Measurements from ENCODE around the gene SCMH1. TPM values are rescaled to one million over a fixed set of nuclear protein-coding genes. Genes with fewer than 3 reads are reported as not detected.

SCMH1 gene
- total RNA-seq, 1 donor from 2014 or later = 28.0 TPM

DNA sequence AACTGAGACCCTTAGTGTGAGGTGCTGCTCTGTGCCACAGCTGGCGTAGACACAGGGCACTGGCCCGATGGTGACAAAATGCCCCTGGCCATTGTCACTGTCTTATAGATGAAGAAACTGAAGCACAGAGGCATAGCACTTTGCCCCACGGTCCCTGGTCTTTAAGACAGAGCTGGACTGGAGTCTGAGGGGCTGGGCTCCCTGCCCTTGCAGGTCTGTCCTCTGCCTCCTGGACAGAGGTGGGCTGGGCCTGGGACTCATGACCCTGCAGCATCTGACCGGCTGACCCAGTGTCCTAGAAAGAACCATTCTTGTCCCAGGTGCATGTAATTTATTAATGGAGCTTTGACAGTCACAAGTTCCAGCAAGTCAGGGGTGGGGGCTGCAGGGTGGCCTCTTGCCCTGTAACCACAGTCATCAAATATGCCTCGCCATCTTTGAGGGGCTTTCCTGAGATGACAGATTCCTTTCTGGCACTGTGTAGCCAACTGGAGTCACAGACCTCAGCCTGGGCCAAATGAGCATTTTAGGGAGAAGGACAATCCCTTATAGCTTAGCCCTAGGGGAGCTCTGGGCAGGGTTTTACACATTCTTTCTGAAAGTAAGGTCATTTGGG, 226.7 kb downstream of the SCMH1 start:
- Mint-ChIP-seq H3K36me3 (ENCODE audit: low read depth) (peaks cover 43% of the 10 kb centered on the region), H3K9me3 (no peaks in the 10 kb centered on the region), H3K27ac (no peak overlapping the region), H3K4me1 (peaks cover 32% of the 10 kb centered on the region), H3K4me3 (no peak overlapping the region), H3K27me3 (no peaks in the 10 kb centered on the region)
- CTCF ChIA-PET = interaction anchor here (0.6 kb wide), 1 partner anchor 12 kb away, joined by 3 read pairs; no protein-coding TSS in a partner anchor
- DNase-seq (no peak), ATAC-seq (ENCODE audit: low read depth) (no peak)
- POLR2A ChIA-PET = no interaction called here
- TF ChIP-seq, protein P1, sequence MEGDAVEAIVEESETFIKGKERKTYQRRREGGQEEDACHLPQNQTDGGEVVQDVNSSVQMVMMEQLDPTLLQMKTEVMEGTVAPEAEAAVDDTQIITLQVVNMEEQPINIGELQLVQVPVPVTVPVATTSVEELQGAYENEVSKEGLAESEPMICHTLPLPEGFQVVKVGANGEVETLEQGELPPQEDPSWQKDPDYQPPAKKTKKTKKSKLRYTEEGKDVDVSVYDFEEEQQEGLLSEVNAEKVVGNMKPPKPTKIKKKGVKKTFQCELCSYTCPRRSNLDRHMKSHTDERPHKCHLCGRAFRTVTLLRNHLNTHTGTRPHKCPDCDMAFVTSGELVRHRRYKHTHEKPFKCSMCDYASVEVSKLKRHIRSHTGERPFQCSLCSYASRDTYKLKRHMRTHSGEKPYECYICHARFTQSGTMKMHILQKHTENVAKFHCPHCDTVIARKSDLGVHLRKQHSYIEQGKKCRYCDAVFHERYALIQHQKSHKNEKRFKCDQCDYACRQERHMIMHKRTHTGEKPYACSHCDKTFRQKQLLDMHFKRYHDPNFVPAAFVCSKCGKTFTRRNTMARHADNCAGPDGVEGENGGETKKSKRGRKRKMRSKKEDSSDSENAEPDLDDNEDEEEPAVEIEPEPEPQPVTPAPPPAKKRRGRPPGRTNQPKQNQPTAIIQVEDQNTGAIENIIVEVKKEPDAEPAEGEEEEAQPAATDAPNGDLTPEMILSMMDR (IDR thresholded peaks at IDR 0.05) = no peak
- intact Hi-C loops (cut with micrococcal nuclease) = no loop called here

DNA sequence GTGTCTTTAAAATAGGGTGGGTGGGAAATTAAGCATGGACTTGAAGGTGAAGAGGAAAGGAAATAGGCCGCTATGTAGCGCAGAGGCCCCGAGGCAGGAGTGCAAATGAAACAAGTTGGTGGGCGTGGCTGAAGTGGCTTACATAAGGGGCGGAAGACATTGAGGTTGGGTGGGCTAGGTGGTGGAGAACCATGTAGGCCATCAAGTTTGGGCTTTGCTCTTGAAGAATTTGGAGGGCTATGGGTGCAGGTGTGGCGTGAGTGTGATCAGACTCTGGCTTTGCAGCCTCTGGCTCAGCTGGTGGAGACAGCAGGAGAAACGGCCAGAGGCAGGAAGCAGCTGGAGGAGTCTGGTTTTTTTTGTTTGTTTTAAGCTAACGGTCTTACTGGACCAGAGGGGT, 227.2 kb downstream of the SCMH1 start:
- ChIA-PET CTCF (interaction anchor here (0.6 kb wide), 1 partner anchor 11 kb away, joined by 3 read pairs; no protein-coding TSS in a partner anchor), POLR2A (no interaction called here)
- intact Hi-C loops (cut with micrococcal nuclease) = no loop called here
- DNase-seq (no peak), ATAC-seq (ENCODE audit: low read depth) (no peak)
- peaks cover 49% of the 10 kb centered on the region for H3K36me3 Mint-ChIP-seq (ENCODE audit: low read depth)
- H3K4me1 Mint-ChIP-seq = peaks cover 32% of the 10 kb centered on the region
- no peaks in the 10 kb centered on the region for H3K27me3 Mint-ChIP-seq
- peak overlapping the region; percentile 20 for H3K27ac Mint-ChIP-seq
- no peaks in the 10 kb centered on the region for H3K9me3 Mint-ChIP-seq
- TF ChIP-seq, protein P1 (IDR thresholded peaks at IDR 0.05) = no peak
- H3K4me3 Mint-ChIP-seq = no peak overlapping the region

DNA sequence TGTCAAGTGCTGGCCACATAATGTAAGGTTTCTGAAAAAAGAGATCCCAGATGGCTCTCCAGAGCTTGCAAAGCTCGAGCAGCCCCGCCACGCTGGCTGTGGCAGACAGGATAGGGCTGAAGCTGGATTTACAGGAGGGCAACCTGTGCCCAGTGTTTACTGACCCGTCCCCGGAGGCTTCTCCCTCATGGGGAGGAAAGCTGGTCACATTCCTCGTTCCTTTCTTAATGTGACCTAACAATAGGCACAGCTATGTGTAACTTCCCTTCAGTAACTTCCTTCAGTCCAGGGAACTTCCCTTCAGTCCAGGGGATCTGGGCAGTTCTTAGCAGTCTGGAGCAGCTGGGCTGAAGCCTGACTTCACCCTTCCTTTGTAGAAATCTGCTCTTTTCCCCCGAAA, 228.3 kb downstream of the SCMH1 start:
- DNase-seq (no peak), ATAC-seq (ENCODE audit: low read depth) (no peak)
- intact Hi-C loops (cut with micrococcal nuclease) = no loop called here
- H3K4me1 Mint-ChIP-seq = peaks cover 25% of the 10 kb centered on the region
- no peaks in the 10 kb centered on the region for H3K9me3 Mint-ChIP-seq
- no peak overlapping the region for H3K27ac Mint-ChIP-seq
- H3K27me3 Mint-ChIP-seq = no peaks in the 10 kb centered on the region
- ChIA-PET CTCF (no interaction called here), POLR2A (interaction anchor here (1.2 kb wide), 1 partner anchor 9 kb away, joined by 3 read pairs; no protein-coding TSS in a partner anchor)
- H3K36me3 Mint-ChIP-seq (ENCODE audit: low read depth) = peaks cover 55% of the 10 kb centered on the region
- no peak overlapping the region for H3K4me3 Mint-ChIP-seq
- TF ChIP-seq, protein P1 (IDR thresholded peaks at IDR 0.05) = no peak

DNA sequence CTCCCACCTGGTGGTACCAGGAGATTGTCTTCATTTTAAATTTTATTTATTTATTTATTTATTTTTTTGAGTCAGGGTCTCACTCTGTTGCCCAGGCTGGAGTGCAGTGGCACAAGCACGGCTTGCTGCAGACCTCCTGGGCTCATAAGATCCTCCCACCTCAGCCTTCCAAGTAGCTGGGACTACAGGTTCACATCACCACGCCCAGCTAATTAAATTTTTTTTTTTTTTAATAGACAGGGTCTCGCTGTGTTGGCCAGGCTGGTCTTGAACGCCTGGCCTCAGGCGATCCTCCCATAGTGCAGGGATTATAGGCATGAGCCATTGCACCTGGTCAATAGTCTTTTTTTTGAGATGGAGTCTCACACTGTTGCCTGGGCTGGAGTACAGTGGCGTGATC, 229.1 kb downstream of the SCMH1 start:
- H3K4me3 Mint-ChIP-seq = no peak overlapping the region
- H3K36me3 Mint-ChIP-seq (ENCODE audit: low read depth) = peaks cover 63% of the 10 kb centered on the region
- H3K4me1 Mint-ChIP-seq = peaks cover 25% of the 10 kb centered on the region
- CTCF ChIA-PET = no interaction called here
- ATAC-seq (ENCODE audit: low read depth) (no peak), DNase-seq (no peak)
- TF ChIP-seq, protein P1 (IDR thresholded peaks at IDR 0.05) = no peak
- no peaks in the 10 kb centered on the region for H3K27me3 Mint-ChIP-seq
- POLR2A ChIA-PET = no interaction called here
- H3K27ac Mint-ChIP-seq = no peak overlapping the region
- intact Hi-C loops (cut with micrococcal nuclease) = no loop called here
- no peaks in the 10 kb centered on the region for H3K9me3 Mint-ChIP-seq

DNA sequence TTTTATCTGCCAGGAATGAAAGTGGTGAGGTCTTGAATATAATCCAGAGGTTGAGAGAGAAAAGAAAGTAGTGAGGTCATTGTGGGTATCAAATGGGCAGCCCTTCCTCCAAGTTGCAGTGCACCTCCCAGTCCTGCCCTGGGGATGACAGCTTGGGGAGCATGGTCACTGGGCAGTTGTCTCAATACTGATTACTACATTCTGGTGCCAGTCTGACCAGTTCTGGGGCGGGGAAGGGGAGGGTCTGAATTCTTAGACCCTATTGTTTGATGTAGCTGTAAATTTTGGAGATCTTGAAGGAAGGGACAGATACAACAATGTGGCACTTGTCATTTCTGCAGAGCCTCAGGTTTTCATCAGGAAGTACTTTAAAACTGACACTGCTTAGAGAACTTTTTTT, 231.8 kb downstream of the SCMH1 start:
- peaks cover 15% of the 10 kb centered on the region for H3K4me1 Mint-ChIP-seq
- no peak overlapping the region for H3K27ac Mint-ChIP-seq
- peaks cover 78% of the 10 kb centered on the region for H3K36me3 Mint-ChIP-seq (ENCODE audit: low read depth)
- intact Hi-C loops (cut with micrococcal nuclease) = no loop called here
- ChIA-PET POLR2A (no interaction called here), CTCF (no interaction called here)
- ATAC-seq (ENCODE audit: low read depth) (no peak), DNase-seq (no peak)
- H3K4me3 Mint-ChIP-seq = no peak overlapping the region
- TF ChIP-seq, protein P1 (IDR thresholded peaks at IDR 0.05) = no peak
- no peaks in the 10 kb centered on the region for H3K9me3 Mint-ChIP-seq
- no peaks in the 10 kb centered on the region for H3K27me3 Mint-ChIP-seq

Data from activated B cell treated with CpG ODN at 0.5 μM for 24 hours (primary cell).